ENCODE results near the gene MBNL1.
A peak's percentile ranks its signal among the peaks of the same experiment; 100 is the strongest.

MBNL1 gene

GRCh38 chr3:152278756-152279427, 10.2 kb downstream of the MBNL1 start:
- DNase-seq = no peak

- no peak for DNase-seq
Observed at GRCh38 chr3:152279479-152279878, 10.8 kb downstream of the MBNL1 start.

- DNase-seq = no peak
Observed at GRCh38 chr3:152280539-152280938, 11.8 kb downstream of the MBNL1 start.

GRCh38 chr3:152281133-152281713, 12.5 kb downstream of the MBNL1 start:
- DNase-seq = peak; percentile 38

GRCh38 chr3:152282813-152283212, 14.1 kb downstream of the MBNL1 start:
- DNase-seq = no peak

GRCh38 chr3:152283492-152284381, 15.0 kb downstream of the MBNL1 start:
- no peak for DNase-seq

GRCh38 chr3:152284906-152285305, 16.2 kb downstream of the MBNL1 start:
- DNase-seq = no peak

- no peak for DNase-seq
Observed at GRCh38 chr3:152285509-152285908, 16.8 kb downstream of the MBNL1 start.

- no peak for DNase-seq
Observed at GRCh38 chr3:152287898-152288576, 19.3 kb downstream of the MBNL1 start.

GRCh38 chr3:152288681-152289080, 20.0 kb downstream of the MBNL1 start:
- no peak for DNase-seq

- DNase-seq = no peak
Observed at GRCh38 chr3:152289708-152290107, 21.0 kb downstream of the MBNL1 start.

GRCh38 chr3:152290374-152290773, 21.6 kb downstream of the MBNL1 start:
- DNase-seq = no peak

GRCh38 chr3:152291238-152291637, 22.5 kb downstream of the MBNL1 start:
- no peak for DNase-seq

GRCh38 chr3:152291649-152292066, 22.9 kb downstream of the MBNL1 start:
- DNase-seq = no peak

- DNase-seq = no peak
Observed at GRCh38 chr3:152292366-152292765, 23.6 kb downstream of the MBNL1 start.

- no peak for DNase-seq
Observed at GRCh38 chr3:152293347-152294006, 24.7 kb downstream of the MBNL1 start.

GRCh38 chr3:152295344-152295743, 26.6 kb downstream of the MBNL1 start:
- DNase-seq = no peak

GRCh38 chr3:152295806-152296205, 27.1 kb downstream of the MBNL1 start:
- no peak for DNase-seq

GRCh38 chr3:152296382-152296781, 27.7 kb downstream of the MBNL1 start:
- no peak for DNase-seq

GRCh38 chr3:152296971-152297370, 28.2 kb downstream of the MBNL1 start:
- DNase-seq = no peak

GRCh38 chr3:152298393-152299248, 29.9 kb downstream of the MBNL1 start:
- peak; percentile 59 for DNase-seq

Measured in stimulated activated CD4-positive, alpha-beta T cell treated with anti-CD3 and anti-CD28 coated beads, Interleukin-15, amount 100 ng/mL, for 24 hours (primary cell).